ENCODE measurements around the gene STXBP3.

DNA sequence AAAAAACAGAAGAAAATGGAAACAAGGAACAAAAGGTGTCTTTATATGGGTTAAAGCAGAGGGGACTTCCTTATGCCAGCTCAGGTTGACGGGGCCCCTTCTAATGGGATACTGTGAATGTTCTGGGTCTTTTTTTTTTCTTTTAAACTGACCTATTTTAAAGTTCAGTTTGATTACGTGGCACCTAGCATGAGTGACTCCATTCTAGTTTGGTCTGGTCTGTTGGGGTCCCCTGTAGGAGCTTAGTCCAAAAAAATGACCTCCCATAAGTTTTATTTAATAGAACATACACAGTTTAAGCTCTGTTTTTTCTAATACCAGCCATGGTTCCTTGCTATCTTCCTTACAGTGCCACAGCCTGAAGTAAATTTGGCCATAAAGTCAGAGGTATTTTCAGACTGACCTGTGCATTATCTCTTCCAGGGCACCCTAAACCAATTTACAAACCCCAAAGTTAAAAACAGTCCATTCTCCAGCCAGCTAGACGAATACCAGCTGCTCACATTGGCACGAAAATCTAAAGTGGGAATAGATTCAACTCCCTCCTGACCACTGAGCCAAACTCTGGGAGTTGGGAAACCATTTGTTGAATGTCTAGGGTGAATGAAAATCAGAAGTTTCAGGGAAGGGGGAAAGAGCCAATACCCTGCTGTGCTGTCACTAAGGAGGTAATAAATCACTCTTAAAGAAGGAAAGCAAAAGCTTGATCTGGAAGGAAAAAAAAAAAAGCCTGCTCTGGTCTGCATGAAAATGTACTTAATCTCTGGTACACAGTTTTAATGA lies 68.1 kb downstream of the STXBP3 start:
- TF ChIP-seq, protein P1, sequence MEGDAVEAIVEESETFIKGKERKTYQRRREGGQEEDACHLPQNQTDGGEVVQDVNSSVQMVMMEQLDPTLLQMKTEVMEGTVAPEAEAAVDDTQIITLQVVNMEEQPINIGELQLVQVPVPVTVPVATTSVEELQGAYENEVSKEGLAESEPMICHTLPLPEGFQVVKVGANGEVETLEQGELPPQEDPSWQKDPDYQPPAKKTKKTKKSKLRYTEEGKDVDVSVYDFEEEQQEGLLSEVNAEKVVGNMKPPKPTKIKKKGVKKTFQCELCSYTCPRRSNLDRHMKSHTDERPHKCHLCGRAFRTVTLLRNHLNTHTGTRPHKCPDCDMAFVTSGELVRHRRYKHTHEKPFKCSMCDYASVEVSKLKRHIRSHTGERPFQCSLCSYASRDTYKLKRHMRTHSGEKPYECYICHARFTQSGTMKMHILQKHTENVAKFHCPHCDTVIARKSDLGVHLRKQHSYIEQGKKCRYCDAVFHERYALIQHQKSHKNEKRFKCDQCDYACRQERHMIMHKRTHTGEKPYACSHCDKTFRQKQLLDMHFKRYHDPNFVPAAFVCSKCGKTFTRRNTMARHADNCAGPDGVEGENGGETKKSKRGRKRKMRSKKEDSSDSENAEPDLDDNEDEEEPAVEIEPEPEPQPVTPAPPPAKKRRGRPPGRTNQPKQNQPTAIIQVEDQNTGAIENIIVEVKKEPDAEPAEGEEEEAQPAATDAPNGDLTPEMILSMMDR (IDR thresholded peaks at IDR 0.05 in 8 of 11, conservative IDR thresholded peaks at IDR 0.05 in 3 of 11): no peak
- TF ChIP-seq POLR2A (IDR thresholded peaks at IDR 0.05) (no peak), POLR2AphosphoS5 (IDR thresholded peaks at IDR 0.05) (no peak)

Data from spleen (tissue), 7 donors.